ENCODE results near the gene PCBP1.
"Not testable (repeated sequence)": the region's sequence is repeated elsewhere in the genome, so short reads cannot be mapped to it uniquely, and the experiment has no call there.

Gene PCBP1

GRCh38 chr2:70128005-70128404 lies 40.7 kb downstream of the PCBP1 start:
- DNase-seq, result no peak

GRCh38 chr2:70131344-70132143 lies 44.3 kb downstream of the PCBP1 start:
- not testable (repeated sequence) for DNase-seq

- DNase-seq, result peak; percentile 36
Observed at GRCh38 chr2:70132244-70133126, 45.2 kb downstream of the PCBP1 start.

GRCh38 chr2:70133127-70133452 lies 45.8 kb downstream of the PCBP1 start:
- no peak for DNase-seq

- no peak for DNase-seq
Observed at GRCh38 chr2:70133491-70134322, 46.4 kb downstream of the PCBP1 start.

GRCh38 chr2:70134323-70134983 lies 47.2 kb downstream of the PCBP1 start:
- DNase-seq, result not testable (repeated sequence)

All from activated CD8-positive, alpha-beta memory T cell treated with anti-CD3 and anti-CD28 coated beads, Interleukin-2, amount 50 U/mL, for 4 hours (primary cell).